Measurements from ENCODE around the gene HSD17B4.
"Not testable (repeated sequence)": the region's sequence is repeated elsewhere in the genome, so short reads cannot be mapped to it uniquely, and the experiment has no call there.

HSD17B4 gene, protein sequence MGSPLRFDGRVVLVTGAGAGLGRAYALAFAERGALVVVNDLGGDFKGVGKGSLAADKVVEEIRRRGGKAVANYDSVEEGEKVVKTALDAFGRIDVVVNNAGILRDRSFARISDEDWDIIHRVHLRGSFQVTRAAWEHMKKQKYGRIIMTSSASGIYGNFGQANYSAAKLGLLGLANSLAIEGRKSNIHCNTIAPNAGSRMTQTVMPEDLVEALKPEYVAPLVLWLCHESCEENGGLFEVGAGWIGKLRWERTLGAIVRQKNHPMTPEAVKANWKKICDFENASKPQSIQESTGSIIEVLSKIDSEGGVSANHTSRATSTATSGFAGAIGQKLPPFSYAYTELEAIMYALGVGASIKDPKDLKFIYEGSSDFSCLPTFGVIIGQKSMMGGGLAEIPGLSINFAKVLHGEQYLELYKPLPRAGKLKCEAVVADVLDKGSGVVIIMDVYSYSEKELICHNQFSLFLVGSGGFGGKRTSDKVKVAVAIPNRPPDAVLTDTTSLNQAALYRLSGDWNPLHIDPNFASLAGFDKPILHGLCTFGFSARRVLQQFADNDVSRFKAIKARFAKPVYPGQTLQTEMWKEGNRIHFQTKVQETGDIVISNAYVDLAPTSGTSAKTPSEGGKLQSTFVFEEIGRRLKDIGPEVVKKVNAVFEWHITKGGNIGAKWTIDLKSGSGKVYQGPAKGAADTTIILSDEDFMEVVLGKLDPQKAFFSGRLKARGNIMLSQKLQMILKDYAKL

DNA sequence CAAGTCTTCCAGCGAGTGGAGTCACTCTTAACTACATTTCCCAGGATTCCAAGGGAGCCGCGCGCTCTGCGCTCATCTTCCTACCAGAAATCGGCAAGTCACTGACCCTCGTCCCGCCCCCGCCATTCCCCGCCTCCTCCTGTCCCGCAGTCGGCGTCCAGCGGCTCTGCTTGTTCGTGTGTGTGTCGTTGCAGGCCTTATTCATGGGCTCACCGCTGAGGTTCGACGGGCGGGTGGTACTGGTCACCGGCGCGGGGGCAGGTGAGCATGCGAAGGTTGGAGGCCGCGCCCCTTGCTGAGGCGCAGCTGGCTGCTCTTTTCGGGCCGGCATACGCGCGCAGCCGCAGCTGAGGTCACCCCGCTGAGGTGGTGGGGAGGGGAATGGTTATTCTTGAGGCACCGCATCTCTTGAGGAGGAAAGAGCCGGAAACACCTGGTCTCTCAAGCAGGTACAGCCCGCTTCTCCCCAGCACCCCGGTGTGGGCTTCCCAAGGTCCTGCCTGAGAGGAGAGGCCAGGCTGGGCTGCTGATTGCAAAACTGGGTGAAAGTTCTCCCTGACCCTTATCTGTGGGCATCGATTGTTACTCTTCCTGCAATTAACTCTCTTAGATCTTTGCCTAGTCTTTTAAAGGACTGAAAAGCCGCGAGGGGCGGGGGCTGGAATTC is at the start of gene HSD17B4:
HSD17B4 (plus strand) TSS at position 125 of the 667 bp plus-strand sequence; CDS start at position 204, 79 bp downstream.
- DNase-seq, result peak; percentile 95

DNA sequence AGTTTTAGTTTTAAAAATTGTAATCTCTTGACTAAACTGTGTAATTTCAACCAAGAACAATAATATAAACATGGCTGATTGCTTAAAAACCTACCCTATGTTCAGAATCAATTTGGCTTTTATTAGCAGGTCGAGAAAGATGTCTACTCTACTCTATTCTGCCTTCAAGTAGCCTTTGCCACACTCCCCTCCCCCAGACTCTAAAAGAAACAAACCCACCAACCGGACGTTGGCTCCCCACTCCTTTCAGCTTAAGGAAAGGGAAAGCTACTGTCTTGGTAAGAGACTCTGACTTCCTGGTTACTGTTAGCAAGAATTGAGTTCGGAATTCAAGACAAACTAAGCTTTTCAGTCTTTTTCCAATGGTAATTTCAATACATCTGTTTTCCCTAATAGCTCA is 49.7 kb upstream of the HSD17B4 start:
- no peak for DNase-seq

DNA sequence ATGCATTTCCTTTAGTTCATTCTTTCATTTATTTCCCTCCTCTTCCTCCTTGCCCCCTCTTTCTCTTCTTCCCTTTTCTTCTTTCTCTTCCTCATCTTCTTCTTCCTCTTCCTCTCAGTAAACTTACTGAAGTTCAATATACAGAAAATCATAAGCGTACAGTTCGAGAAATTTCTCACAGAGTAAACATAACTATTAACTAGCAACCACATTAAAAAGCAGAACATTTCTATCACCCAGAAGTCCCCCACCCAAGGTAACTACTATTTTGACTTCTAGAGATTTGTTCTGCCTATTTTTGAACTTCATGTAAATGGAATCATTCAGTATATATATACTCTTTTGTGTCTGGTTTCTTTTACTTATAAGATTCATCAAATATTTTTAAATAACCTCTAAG is 48.3 kb upstream of the HSD17B4 start:
- DNase-seq, result no peak

DNA sequence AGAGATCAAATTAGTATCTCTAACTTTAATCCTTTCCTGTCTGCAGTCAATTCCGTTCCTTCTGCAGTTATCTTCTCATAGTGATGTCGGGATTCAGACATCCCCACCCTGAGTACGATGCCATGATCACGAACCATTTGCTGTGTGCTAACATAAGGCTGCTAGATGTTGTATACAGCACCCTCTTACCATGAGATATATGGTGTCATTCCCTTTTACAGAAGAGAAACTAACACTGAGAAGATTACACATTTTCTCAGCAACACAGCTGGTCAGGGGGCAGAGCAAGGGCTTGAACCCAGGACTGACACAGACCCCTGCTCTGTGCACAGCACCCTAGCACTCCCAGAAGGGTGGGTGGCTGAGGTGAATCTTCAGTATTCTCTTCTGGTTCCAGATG is 46.9 kb upstream of the HSD17B4 start:
- DNase-seq, result no peak

DNA sequence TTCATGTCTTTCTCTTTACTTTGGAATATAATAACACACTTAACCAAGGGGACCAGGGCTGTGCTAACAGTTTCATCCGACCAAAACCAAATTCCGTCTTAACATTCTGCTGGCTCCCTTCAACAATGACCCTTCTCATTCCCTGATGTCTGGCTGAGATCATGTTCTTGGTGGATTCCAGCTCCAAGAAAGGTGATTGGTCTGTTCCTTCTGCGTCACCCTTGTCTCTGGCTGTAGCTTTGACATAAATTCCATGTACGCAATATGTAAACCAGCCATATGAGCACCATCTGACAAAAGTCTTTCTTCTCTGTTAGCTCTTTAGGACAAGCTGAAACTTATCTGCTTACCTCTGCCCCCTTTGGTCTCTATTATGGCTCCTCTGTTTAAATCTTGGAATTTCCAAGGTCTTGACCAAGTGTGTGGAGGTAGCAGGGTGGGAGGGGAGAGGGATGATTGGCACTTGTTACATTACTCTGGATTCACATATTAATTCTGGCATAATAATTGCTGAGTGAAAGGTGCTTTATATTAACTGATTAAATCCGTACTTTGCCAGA is 45.7 kb upstream of the HSD17B4 start:
- DNase-seq, result no peak

DNA sequence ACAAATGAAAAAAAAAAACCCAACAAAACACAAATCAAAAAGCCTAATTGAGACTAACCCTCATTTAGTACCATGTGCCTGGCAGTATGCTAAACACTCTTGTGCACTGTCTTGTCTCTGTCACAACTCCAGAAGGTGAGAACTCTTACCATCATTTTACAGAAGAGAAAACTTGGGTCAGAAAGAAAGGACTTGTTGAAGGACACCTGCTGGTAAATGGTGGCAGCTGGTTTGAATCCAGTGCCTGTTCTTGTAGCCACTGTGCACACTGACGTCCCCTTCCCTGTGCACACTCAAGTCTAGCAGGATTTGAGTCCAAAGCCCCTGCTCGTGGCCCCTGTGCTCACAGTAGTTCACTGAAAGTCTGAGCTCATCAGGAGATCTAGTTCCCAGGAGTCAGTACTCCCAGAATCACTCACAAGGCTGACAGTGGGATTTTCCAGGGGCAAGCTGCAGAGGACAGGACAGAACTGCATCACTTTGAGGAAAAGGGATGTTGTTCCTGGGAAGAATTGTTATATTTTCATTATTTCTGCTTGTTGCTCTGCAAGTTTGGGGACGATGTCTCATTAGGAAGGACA is 43.0 kb upstream of the HSD17B4 start:
- DNase-seq, result peak; percentile 47

DNA sequence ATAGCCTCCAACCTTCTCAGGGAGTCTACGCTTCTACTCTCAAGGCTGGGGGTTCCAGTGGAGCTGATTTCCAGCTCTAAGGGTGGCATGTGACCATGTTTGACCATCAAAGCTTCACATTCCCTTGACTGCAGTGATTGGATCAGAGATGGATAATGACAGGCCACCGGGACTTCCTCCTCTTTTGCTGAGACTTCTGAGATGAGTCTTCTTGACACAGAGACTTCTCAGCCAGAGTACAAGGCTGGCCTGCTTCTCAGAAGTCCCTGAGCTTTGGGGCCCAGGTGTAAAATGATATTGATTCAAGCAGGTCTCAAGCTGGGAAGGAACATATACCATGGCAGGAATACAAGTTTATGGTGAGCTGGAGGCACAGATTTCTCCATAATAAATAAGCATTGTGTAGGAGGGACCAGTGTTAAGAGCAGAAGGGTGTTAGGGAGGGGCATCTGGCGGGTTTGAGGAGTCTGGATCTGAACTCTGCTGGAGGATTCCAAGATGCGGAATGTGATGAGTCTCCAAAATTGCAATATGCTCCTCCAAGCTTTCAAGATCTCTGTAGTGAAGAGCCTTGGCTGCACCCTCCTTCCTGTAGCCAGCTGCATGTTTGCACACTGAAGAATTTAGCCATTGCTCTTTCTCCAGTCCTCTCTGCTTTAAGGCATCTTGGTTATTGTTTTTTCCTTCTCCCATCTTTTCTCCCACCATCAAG is 41.7 kb upstream of the HSD17B4 start:
- no peak for DNase-seq

DNA sequence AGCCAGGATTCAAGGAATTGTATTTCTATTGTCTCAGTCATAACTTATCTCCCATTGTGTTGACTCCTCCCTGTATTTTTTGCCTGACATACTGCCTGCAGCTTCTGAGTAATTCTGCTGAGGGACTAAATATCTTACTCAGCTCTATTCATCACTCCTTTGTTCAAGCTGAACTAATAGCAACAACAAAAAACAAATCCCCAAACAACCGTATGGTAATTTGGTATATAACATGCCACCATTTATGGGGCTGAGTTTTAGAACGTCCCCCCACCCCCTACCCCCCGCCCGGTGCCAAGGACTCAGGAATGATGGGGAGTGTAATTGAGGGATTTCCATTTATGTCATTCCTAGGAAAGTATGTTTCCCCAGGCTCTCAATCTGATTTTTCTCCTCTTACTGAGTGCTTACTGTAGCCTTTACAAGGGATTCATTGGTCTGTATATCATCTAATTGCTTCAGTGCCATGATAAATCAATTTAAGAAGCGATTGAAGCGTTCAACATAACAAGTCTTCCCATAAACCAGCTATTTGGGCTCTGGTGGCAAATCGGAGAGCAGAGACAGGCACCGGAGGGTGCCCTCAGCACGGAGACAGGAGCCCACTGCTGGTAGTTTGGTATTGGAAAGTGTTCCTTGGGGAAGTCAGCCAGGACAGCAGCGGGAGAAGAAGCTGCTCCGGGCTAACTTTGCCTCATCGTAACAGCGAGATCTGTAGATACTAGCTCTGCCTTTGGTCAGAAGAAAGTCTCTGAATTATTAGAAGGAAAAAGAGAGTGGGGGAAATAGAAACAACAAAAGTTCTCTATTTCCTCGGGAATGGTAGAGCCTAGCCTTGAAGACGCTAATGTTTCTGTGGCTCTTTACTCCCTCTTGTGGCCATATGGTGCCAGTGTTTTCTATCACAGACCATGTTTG is 40.7 kb upstream of the HSD17B4 start:
- peak; percentile 91 for DNase-seq

DNA sequence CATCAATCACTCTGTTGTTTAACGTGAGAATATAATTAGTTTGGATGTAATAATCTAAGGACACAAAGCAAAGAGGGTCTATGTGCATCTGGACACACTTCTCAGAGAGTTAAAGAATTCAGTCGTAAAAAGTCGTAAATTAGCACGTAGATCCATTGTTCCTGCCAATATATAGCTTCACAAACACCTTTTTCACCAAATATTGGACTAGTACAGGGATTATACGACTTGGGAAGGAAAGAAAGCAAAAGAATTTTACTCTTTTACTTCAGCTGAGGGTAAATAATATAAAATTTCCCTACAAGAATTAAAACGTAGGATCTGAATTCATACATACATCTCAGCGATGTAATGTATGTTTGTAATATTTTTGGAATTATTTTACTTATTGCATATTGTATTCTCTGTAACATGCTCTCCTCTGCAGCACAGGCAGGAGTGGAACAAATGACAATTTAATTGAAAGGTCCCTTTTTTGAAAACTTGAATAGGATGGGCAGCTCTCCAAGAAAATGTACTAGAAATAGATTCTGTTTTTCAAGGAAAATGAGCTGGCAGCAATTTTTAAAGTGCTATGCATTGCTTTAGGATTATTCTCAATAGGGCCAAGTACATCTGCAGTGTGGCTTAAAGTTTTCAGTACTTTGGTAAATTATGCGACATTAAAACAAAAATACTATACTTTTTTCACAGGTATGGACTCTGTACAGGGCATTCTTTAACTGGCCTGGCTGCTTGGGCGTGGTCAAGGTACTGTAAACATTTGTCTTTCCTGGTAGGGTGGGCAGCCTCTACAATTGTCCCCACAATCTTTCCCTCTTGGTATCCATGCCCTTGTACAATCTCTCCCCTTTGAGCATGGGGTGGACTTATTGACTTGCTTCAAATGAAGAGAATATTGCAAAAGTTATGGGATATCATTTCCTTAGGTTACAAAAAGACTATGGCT is 39.7 kb upstream of the HSD17B4 start:
- peak; percentile 30 for DNase-seq

DNA sequence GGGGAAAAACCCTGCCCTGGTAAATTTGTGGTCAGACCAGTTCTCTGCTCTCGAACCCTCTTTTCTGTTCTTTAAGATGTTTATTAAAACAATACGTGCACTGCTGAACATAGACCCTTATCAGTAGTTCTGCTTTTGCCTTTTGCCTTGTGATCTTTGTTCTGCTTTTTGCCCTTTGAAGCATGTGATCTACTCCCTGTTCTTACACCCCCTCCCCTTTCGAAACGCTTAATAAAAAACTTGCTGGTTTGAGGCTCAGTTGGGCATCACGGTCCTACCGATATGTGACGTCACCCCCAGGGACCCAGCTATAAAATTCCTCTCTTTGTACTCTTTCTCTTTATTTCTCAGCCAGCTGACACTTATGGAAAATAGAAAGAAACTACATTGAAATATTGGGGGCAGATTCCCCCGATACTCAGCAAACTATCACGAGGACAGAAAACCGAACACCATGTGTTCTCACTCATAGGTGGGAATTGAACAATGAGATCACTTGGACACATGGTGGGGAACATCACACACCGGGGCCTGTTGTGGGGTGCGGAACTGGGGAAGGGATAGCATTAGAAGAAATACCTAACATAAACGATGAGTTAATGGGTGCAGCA is 38.1 kb upstream of the HSD17B4 start:
- peak; percentile 85 for DNase-seq

DNA sequence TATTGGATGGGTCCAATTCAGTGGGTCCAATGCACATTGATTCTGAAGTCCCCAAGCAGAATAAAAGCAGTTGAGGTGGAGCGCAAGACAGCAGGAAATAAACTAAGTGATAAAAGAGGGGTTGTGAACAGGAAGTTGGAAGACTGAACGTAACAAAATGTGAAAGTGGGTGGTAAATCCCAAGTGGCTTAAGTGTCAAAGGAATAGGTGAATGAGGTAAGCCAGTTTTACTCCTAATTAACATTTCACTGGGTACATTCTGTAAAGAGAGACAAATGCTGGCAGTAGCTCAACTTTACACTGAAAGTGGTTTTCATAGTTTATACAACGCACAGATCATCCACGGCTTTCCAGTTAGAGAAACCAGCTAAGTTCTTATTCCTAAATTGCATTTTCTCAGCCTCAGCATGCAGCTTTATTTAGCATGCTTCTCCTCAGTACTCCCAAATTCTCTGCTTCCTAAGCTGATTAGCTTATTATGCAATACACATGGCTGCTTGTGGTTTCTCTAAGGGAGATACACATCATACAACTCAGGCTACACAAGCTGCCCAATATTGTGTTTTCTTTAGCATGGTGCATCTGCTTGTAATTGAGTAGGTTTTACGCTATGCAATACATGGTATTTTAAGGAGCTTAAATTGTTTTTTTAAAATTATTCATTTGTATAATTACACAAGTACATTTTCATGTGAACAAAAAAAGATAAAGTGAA is 34.2 kb upstream of the HSD17B4 start:
- peak; percentile 81 for DNase-seq

DNA sequence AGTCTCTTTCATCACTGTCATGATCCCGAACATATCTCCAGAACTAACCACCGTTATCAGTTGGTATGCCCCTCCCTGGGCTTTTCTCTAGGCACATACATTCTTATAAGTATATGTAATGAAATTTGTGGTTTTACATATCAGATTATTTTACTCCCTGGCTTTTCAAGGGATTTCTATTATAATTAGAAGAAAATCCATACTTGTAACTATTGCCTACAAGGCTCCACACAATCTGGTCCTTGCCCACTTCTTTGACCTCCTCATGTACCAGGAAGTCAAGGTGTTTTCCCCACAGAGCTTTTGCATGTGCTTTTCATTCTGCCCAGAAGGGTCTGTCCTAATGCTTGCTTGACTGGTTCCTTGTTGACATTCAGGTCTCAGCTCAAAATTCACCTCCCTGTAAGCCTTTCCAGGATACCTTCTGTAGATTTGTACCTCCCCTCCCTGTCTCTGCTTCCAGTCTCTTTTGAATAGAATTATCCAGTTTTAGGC is 33.6 kb upstream of the HSD17B4 start:
- peak; percentile 59 for DNase-seq

DNA sequence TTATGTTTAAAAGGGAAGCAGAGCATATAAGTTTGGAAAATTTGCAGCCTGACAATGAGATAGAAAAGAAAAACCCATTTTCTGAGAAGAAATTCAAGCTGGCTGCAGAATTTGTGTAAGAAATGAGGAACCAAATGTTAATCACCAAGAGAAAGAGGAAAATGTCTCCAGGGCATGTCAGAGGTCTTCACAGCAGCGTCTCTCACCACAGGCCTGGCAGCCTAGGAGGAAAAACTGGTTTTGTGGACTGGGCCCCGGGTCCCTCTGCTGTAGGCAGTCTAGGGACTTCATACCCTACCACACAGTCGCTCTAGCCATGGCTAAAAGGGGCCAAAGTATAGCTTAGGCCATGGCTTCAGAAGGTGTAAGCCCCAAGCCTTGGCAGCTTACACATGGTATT is 32.1 kb upstream of the HSD17B4 start:
- DNase-seq, result peak; percentile 50

DNA sequence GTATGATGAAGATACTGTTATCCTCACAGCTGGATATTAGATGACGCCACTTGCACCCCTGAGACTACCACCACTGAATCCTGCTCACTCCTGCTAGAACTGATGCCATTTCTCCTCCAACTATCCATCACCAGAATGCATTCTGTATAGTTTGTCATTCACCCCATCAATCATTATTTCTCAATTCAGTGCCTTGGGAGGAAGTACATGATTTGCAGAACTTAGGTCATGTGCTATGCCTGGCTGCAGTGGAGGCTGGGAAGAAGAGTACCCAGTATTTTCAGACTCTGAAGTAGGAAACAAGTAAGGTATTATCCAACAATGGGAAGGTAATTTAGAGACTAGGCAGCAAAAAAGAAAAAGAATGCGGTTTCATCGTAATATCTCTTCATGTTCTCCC is 26.2 kb upstream of the HSD17B4 start:
- peak; percentile 55 for DNase-seq

DNA sequence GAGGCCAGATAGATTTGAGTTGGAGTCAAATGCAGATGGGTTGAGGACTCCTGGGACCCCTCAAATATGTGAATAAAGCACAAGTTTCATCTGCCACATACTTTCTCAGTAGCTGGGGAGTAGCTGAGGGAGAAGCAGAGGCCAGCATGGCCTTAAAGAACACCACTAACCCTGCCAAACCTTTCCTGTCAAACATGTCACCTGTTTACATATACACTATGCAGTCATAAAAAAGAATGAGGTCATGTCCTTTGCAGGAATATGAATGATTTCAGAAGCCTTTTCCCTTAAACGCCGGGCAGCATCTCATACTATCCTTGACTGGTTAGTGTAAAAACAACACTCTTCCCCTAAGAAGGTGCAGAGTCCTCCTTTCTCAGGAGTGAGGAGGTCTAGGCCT is 25.2 kb upstream of the HSD17B4 start:
- DNase-seq, result no peak

DNA sequence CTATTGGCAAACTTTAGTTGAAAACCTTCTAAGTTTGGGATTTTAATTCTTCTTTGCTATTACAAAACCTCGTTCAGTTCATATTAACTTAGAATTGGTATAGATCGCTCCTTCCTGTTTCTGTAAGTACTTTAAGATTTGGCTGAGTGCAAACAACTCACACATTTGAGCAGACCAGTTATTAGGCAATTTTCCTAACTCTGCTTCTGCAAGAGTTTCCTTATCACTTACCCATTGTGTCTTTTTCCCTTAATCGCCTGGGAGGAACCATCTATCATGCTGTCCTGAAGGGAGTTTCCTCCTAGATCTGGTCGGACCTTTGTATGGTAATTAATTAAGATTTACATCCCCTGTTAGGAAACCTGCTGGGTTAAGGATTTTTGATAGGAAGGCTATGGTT is 24.7 kb upstream of the HSD17B4 start:
- DNase-seq, result peak; percentile 56

DNA sequence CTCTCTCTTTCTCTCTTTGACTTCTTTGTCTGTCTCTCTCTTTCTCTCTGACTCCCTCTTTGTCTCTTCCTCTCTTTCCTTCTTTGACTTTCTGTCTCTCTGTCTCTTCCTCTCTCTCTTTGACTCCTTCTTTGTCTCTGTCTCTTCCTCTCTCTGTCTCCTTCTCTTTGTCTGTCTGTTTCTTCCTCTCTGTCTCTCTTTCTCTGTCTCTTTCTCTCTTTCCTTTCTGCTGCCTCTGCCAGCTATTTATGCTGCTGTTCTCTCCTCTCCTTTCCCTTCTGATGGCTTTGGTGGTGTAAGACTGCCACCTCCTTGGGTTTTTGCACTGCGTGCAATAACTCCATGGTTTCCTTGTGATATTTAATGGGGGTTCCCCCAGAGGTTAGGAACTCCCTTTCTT is 24.1 kb upstream of the HSD17B4 start:
- peak; percentile 47 for DNase-seq

DNA sequence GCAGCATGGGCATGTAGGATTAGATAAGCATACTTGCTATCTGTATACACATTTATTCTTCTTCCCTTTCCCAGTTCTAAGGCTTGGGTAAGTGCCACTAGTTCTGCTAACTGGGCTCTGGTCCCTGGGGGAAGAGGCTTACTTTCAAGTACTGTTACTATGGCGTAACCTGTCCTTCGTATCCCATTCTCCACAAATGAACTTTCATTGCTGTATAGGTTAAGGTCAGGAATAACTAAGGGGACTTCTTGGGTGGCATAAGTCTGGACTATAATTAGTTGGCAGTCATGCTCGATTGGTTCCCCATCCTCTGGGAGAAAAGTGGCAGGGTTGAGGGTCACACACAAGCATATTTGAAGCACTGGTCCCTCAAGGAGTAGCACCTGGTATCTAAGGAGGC is 23.7 kb upstream of the HSD17B4 start:
- DNase-seq, result not testable (repeated sequence)
